ENCODE measurements around the gene GLS. TPM values are rescaled to one million over a fixed set of nuclear protein-coding genes. Genes with fewer than 3 reads are reported as not detected.
A peak's percentile ranks its signal among the peaks of the same experiment; 100 is the strongest.
"Not testable (repeated sequence)": the region's sequence is repeated elsewhere in the genome, so short reads cannot be mapped to it uniquely, and the experiment has no call there.

GLS gene
- total and polyA plus RNA-seq, 5 experiments from 2014 or later: 30.0 to 214 (median 55.9) TPM

- ATAC-seq (no peak), DNase-seq (no peak)
- peak overlapping the region in 5 of 10 donors; percentile 21 to 85 (median 48) for H3K27ac Mint-ChIP-seq
- no peak overlapping the region for H3K4me3 Mint-ChIP-seq
- H3K9me3 Mint-ChIP-seq: no peaks in the 10 kb centered on the region
- H3K27me3 Mint-ChIP-seq: no peaks in the 10 kb centered on the region
- peaks cover 0 to 4% (median 2%) of the 10 kb centered on the region in 3 donors for H3K36me3 Mint-ChIP-seq
- peaks cover 0 to 31% (median 13%) of the 10 kb centered on the region in 4 donors for H3K4me1 Mint-ChIP-seq
- POLR2A ChIA-PET: no interaction called here
These were observed 63.1 kb downstream of the GLS start for GRCh38 chr2:190943706-190944105.

- POLR2A ChIA-PET: interaction anchor here (0.6 to 2.5 kb wide), 6 partner anchors 64 to 109 kb away, joined by 3 to 26 read pairs (median 3); partner anchors contain the start of genes GLS and STAT1
- peaks cover 0 to 28% (median 9%) of the 10 kb centered on the region in 4 donors for H3K4me1 Mint-ChIP-seq
- no peaks in the 10 kb centered on the region for H3K27me3 Mint-ChIP-seq
- ATAC-seq: peak; percentile 39 to 49
- H3K36me3 Mint-ChIP-seq: peaks cover 0 to 2% (median 0%) of the 10 kb centered on the region in 3 donors
- H3K27ac Mint-ChIP-seq: peak overlapping the region in 6 of 10 donors; percentile 75 to 96 (median 94)
- H3K9me3 Mint-ChIP-seq: no peaks in the 10 kb centered on the region
- peak in 3 of 10 donors; percentile 2 to 36 (median 31) for DNase-seq
- peak overlapping the region in 5 of 10 donors; percentile 5 to 74 (median 42) for H3K4me3 Mint-ChIP-seq
These were observed 66.5 kb downstream of the GLS start for GRCh38 chr2:190947141-190947540.

GRCh38 chr2:190947711-190948251 lies 67.2 kb downstream of the GLS start:
- Mint-ChIP-seq H3K9me3 (no peaks in the 10 kb centered on the region), H3K27me3 (no peaks in the 10 kb centered on the region), H3K4me1 (peaks cover 0 to 31% (median 9%) of the 10 kb centered on the region in 4 donors), H3K36me3 (peaks cover 0 to 2% (median 0%) of the 10 kb centered on the region in 3 donors), H3K4me3 (peak overlapping the region; percentile 31 to 75 (median 63)), H3K27ac (peak overlapping the region in 6 of 10 donors; percentile 75 to 96 (median 94))
- DNase-seq (peak in 7 of 10 donors; percentile 22 to 81 (median 53)), ATAC-seq (peak; percentile 82 to 94)
- POLR2A ChIA-PET: interaction anchor here (0.6 to 2.5 kb wide), 6 partner anchors 59 to 97 kb away, joined by 3 to 26 read pairs (median 3); partner anchors contain the start of genes GLS and STAT1

GRCh38 chr2:190948671-190949070 lies 68.0 kb downstream of the GLS start:
- Mint-ChIP-seq H3K9me3 (no peaks in the 10 kb centered on the region), H3K4me3 (no peak overlapping the region), H3K27me3 (no peaks in the 10 kb centered on the region), H3K36me3 (peaks cover 0 to 2% (median 0%) of the 10 kb centered on the region in 3 donors), H3K4me1 (peaks cover 0 to 31% (median 9%) of the 10 kb centered on the region in 4 donors), H3K27ac (no peak overlapping the region)
- POLR2A ChIA-PET: interaction anchor here (0.6 to 1.1 kb wide), 3 partner anchors 60 to 71 kb away, joined by 3 read pairs; no protein-coding TSS in a partner anchor
- DNase-seq: no peak
- ATAC-seq: no peak

GRCh38 chr2:190950566-190950991 lies 70.0 kb downstream of the GLS start:
- Mint-ChIP-seq H3K4me1 (peaks cover 0 to 28% (median 5%) of the 10 kb centered on the region in 4 donors), H3K27ac (no peak overlapping the region), H3K27me3 (no peaks in the 10 kb centered on the region)

GRCh38 chr2:190953257-190953656 lies 72.6 kb downstream of the GLS start:
- peaks cover 0 to 4% (median 0%) of the 10 kb centered on the region in 9 donors for H3K9me3 Mint-ChIP-seq
- no peaks in the 10 kb centered on the region for H3K27me3 Mint-ChIP-seq
- POLR2A ChIA-PET: no interaction called here
- no peak for DNase-seq
- H3K4me1 Mint-ChIP-seq: peaks cover 5 to 22% (median 6%) of the 10 kb centered on the region in 4 donors
- H3K4me3 Mint-ChIP-seq: no peak overlapping the region
- H3K36me3 Mint-ChIP-seq: peaks cover 0 to 28% (median 12%) of the 10 kb centered on the region in 3 donors
- ATAC-seq: no peak
- H3K27ac Mint-ChIP-seq: no peak overlapping the region

More at GRCh38 chr2:190950566-190950991, 70.0 kb downstream of the GLS start:
- DNase-seq: no peak
- POLR2A ChIA-PET: interaction anchor here (0.6 to 1.0 kb wide), 3 partner anchors 8 to 69 kb away, joined by 3 to 4 read pairs (median 3); no protein-coding TSS in a partner anchor
- ATAC-seq: no peak
- Mint-ChIP-seq H3K36me3 (peaks cover 0 to 5% (median 3%) of the 10 kb centered on the region in 3 donors), H3K9me3 (peaks cover 0 to under 1% (median 0%) of the 10 kb centered on the region in 9 donors), H3K4me3 (no peak overlapping the region)

- no peak overlapping the region for H3K4me3 Mint-ChIP-seq
- DNase-seq: no peak
- POLR2A ChIA-PET: interaction anchor here (0.6 kb wide), 1 partner anchor 86 kb away, joined by 4 read pairs; no protein-coding TSS in a partner anchor
- peaks cover 27 to 49% (median 33%) of the 10 kb centered on the region in 4 donors for H3K4me1 Mint-ChIP-seq
- peaks cover 4 to 82% (median 12%) of the 10 kb centered on the region in 3 donors for H3K36me3 Mint-ChIP-seq
- no peaks in the 10 kb centered on the region for H3K27me3 Mint-ChIP-seq
- peak overlapping the region in 9 of 10 donors; percentile 15 to 90 (median 68) for H3K27ac Mint-ChIP-seq
- no peak for ATAC-seq
- peaks cover 0 to 4% (median 0%) of the 10 kb centered on the region in 9 donors for H3K9me3 Mint-ChIP-seq
These were observed 79.5 kb downstream of the GLS start for GRCh38 chr2:190959911-190960788.

- Mint-ChIP-seq H3K36me3 (peaks cover 4 to 83% (median 5%) of the 10 kb centered on the region in 3 donors), H3K27ac (peak overlapping the region in 9 of 10 donors; percentile 1 to 90 (median 49)), H3K4me1 (peaks cover 25 to 48% (median 34%) of the 10 kb centered on the region in 4 donors)
- ATAC-seq, H3K9me3 Mint-ChIP-seq, POLR2A ChIA-PET, DNase-seq, H3K27me3 Mint-ChIP-seq, H3K4me3 Mint-ChIP-seq: not testable (repeated sequence)
These were observed 80.5 kb downstream of the GLS start for GRCh38 chr2:190961117-190961516.

GRCh38 chr2:190961918-190962487 lies 81.4 kb downstream of the GLS start:
- H3K27ac Mint-ChIP-seq: peak overlapping the region; percentile 24 to 90 (median 70)
- no peak overlapping the region for H3K4me3 Mint-ChIP-seq
- no peak for DNase-seq
- H3K9me3 Mint-ChIP-seq: no peaks in the 10 kb centered on the region
- no peak for ATAC-seq
- H3K4me1 Mint-ChIP-seq: peaks cover 25 to 48% (median 37%) of the 10 kb centered on the region in 4 donors
- H3K36me3 Mint-ChIP-seq: peaks cover 2 to 79% (median 4%) of the 10 kb centered on the region in 3 donors
- H3K27me3 Mint-ChIP-seq: no peaks in the 10 kb centered on the region
- POLR2A ChIA-PET: no interaction called here

- POLR2A ChIA-PET: interaction anchor here (2.2 kb wide), 1 partner anchor 10 kb away, joined by 7 read pairs; no protein-coding TSS in a partner anchor
- Mint-ChIP-seq H3K27ac (peak overlapping the region in 6 of 10 donors; percentile 34 to 90 (median 74)), H3K4me1 (peaks cover 24 to 45% (median 35%) of the 10 kb centered on the region in 4 donors), H3K36me3 (peaks cover 2 to 81% (median 4%) of the 10 kb centered on the region in 3 donors), H3K4me3 (no peak overlapping the region), H3K9me3 (no peaks in the 10 kb centered on the region), H3K27me3 (no peaks in the 10 kb centered on the region)
- DNase-seq: no peak
- no peak for ATAC-seq
These were observed 82.5 kb downstream of the GLS start for GRCh38 chr2:190963088-190963487.

GRCh38 chr2:190964170-190964795 lies 83.7 kb downstream of the GLS start:
- Mint-ChIP-seq H3K27ac (peak overlapping the region; percentile 68 to 90 (median 85)), H3K36me3 (peaks cover 3 to 82% (median 8%) of the 10 kb centered on the region in 3 donors), H3K9me3 (no peaks in the 10 kb centered on the region), H3K4me1 (peaks cover 19 to 40% (median 24%) of the 10 kb centered on the region in 4 donors), H3K27me3 (no peaks in the 10 kb centered on the region), H3K4me3 (peak overlapping the region in 2 of 10 donors; percentile 20 to 59)
- peak; percentile 57 to 61 for ATAC-seq
- POLR2A ChIA-PET: interaction anchor here (2.2 kb wide), 1 partner anchor 9 kb away, joined by 7 read pairs; no protein-coding TSS in a partner anchor
- DNase-seq: no peak

Data from naive thymus-derived CD8-positive, alpha-beta T cell (primary cell).